OCI-LY1 (cell line): Measurements from ENCODE around the gene LRCH3.

Experiments used
- H2AFZ ChIP-seq: fragments of 200-600 bp; sonication (generic), shearing (Covaris generic); 2 replicates; pipeline ENCODE4 v1.6.0; 2014; ENCODE audit warnings: antibody characterized with exemption, mild to moderate bottlenecking, low read length
- H3F3A ChIP-seq: fragments of 200-600 bp; sonication (generic), shearing (Covaris generic); 2 replicates; pipeline ENCODE4 v1.6.0; 2014; ENCODE audit warnings: mild to moderate bottlenecking, antibody characterized with exemption, low read length, moderate library complexity; ENCODE audit not compliant: insufficient read depth
- H3K27ac ChIP-seq: fragments of 200-600 bp; sonication (generic); 2 replicates; pipeline ENCODE4 v1.5.1; 2014; ENCODE audit warnings: low read length, mixed run types, mild to moderate bottlenecking, low read depth; ENCODE audit not compliant: poor library complexity, severe bottlenecking
- H3K27me3 ChIP-seq: fragments of 200-600 bp; sonication (generic); 2 replicates; pipeline ENCODE4 v1.6.0; 2014; ENCODE audit warnings: antibody characterized with exemption, mild to moderate bottlenecking, low read length, moderate library complexity; ENCODE audit not compliant: insufficient read depth
- H3K36me3 ChIP-seq: fragments of 200-600 bp; sonication (generic); 2 replicates; pipeline ENCODE4 v1.6.1; 2014; ENCODE audit warnings: mild to moderate bottlenecking, antibody characterized with exemption, low read length, moderate library complexity, mixed read lengths; ENCODE audit not compliant: insufficient read depth
- H3K4me1 ChIP-seq: fragments of 200-600 bp; sonication (generic); 2 replicates; pipeline ENCODE4 v1.5.1; 2014; ENCODE audit warnings: mild to moderate bottlenecking, low read length, moderate library complexity; ENCODE audit not compliant: insufficient read depth, severe bottlenecking
- H3K4me2 ChIP-seq: fragments of 200-600 bp; sonication (generic), shearing (Covaris generic); 2 replicates; pipeline ENCODE4 v1.6.1; 2014; ENCODE audit warnings: low read length
- H3K4me3 ChIP-seq: fragments of 200-600 bp; sonication (generic); 2 replicates; pipeline ENCODE4 v1.5.1; 2014; ENCODE audit warnings: low read length, low read depth, mild to moderate bottlenecking, mixed read lengths; ENCODE audit not compliant: poor library complexity, severe bottlenecking
- H3K79me2 ChIP-seq: fragments of 200-600 bp; shearing (Covaris generic); 2 replicates; pipeline ENCODE4 v1.6.1; 2016; ENCODE audit warnings: mixed run types, low read length, mixed read lengths; ENCODE audit not compliant: insufficient read depth
- H3K9ac ChIP-seq: fragments of 200-600 bp; sonication (generic), shearing (Covaris generic); 2 replicates; pipeline ENCODE4 v1.6.1; 2014; ENCODE audit warnings: mild to moderate bottlenecking, low read length, mixed read lengths
- H3K9me2 ChIP-seq: fragments of 200-600 bp; sonication (generic), shearing (Covaris generic); 2 replicates; pipeline ENCODE4 v1.6.1; 2014; ENCODE audit warnings: low read depth, mild to moderate bottlenecking, low read length, mixed read lengths
- H3K9me3 ChIP-seq: fragments of 200-600 bp; shearing (Covaris generic); 2 replicates; pipeline ENCODE4 v1.6.1; 2014; ENCODE audit warnings: low read length, mixed read lengths
- H4K20me1 ChIP-seq: fragments of 200-600 bp; sonication (generic), shearing (Covaris generic); 2 replicates; pipeline ENCODE4 v1.6.0; 2016; ENCODE audit warnings: mild to moderate bottlenecking, low read length; ENCODE audit not compliant: insufficient read depth
- EZH2 ChIP-seq: fragments of 200-600 bp; sonication (generic), shearing (Covaris generic); IDR thresholded peaks from 2 replicates; pipeline ENCODE4 v1.8.0; 2017; ENCODE audit warnings: borderline replicate concordance, mixed run types, mild to moderate bottlenecking, antibody characterized with exemption, low read length, moderate library complexity, mixed read lengths
- TF ChIP-seq, protein P1 (sequence below): fragments of 200-600 bp; sonication (generic), shearing (Covaris generic); IDR thresholded peaks from 2 replicates; pipeline ENCODE4 v1.5.1; 2017; ENCODE audit warnings: mild to moderate bottlenecking, antibody characterized with exemption, low read length, moderate library complexity, mixed read lengths

The LRCH3 gene

GRCh38 chr3:197830308-197830966 lies 39.4 kb downstream of the LRCH3 start:
- Histone ChIP-seq H3K4me3 (no peak overlapping the region), H3K27ac (no peak overlapping the region), H3K4me2 (no peak overlapping the region), H3F3A (no peaks in the 10 kb centered on the region), H3K27me3 (no peaks in the 10 kb centered on the region), H3K36me3 (peaks cover 82% of the 10 kb centered on the region), H3K9me3 (no peaks in the 10 kb centered on the region; the same call in 1 of the 2 replicates), H3K9ac (no peak overlapping the region), H3K4me1 (peaks cover 4% of the 10 kb centered on the region), H3K9me2 (no peaks in the 10 kb centered on the region), H3K79me2 (no peaks in the 10 kb centered on the region), H4K20me1 (0 out of 2 replicates have a peak, but pooled peaks cover 3% of the 10 kb centered on the region), H2AFZ (no peak overlapping the region)
- TF ChIP-seq EZH2, result no peak
- TF ChIP-seq, protein P1, sequence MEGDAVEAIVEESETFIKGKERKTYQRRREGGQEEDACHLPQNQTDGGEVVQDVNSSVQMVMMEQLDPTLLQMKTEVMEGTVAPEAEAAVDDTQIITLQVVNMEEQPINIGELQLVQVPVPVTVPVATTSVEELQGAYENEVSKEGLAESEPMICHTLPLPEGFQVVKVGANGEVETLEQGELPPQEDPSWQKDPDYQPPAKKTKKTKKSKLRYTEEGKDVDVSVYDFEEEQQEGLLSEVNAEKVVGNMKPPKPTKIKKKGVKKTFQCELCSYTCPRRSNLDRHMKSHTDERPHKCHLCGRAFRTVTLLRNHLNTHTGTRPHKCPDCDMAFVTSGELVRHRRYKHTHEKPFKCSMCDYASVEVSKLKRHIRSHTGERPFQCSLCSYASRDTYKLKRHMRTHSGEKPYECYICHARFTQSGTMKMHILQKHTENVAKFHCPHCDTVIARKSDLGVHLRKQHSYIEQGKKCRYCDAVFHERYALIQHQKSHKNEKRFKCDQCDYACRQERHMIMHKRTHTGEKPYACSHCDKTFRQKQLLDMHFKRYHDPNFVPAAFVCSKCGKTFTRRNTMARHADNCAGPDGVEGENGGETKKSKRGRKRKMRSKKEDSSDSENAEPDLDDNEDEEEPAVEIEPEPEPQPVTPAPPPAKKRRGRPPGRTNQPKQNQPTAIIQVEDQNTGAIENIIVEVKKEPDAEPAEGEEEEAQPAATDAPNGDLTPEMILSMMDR, result no peak

- 0 out of 2 replicates have a peak, but pooled peaks cover 2% of the 10 kb centered on the region for H4K20me1 ChIP-seq
- H2AFZ ChIP-seq, result no peak overlapping the region
- no peaks in the 10 kb centered on the region for H3F3A ChIP-seq
- H3K9ac ChIP-seq, result no peak overlapping the region
- no peaks in the 10 kb centered on the region for H3K79me2 ChIP-seq
- H3K36me3 ChIP-seq, result peaks cover 83% of the 10 kb centered on the region
- no peaks in the 10 kb centered on the region; the same call in 1 of the 2 replicates for H3K9me3 ChIP-seq
- H3K4me3 ChIP-seq, result no peak overlapping the region
- no peaks in the 10 kb centered on the region for H3K27me3 ChIP-seq
- H3K4me1 ChIP-seq, result peaks cover 4% of the 10 kb centered on the region
- no peaks in the 10 kb centered on the region for H3K9me2 ChIP-seq
- no peak for TF ChIP-seq EZH2
- TF ChIP-seq, protein P1, result no peak
- no peak overlapping the region for H3K27ac ChIP-seq
- no peak overlapping the region for H3K4me2 ChIP-seq
Measured at GRCh38 chr3:197830967-197831313, 39.9 kb downstream of the LRCH3 start.

- no peak overlapping the region for H3K4me2 ChIP-seq
- H3F3A ChIP-seq, result no peaks in the 10 kb centered on the region
- no peak overlapping the region for H3K9ac ChIP-seq
- no peak for TF ChIP-seq EZH2
- TF ChIP-seq, protein P1, result no peak
- no peak overlapping the region for H2AFZ ChIP-seq
- no peak overlapping the region for H3K27ac ChIP-seq
- H3K9me3 ChIP-seq, result no peaks in the 10 kb centered on the region
- H3K9me2 ChIP-seq, result no peaks in the 10 kb centered on the region
- H3K79me2 ChIP-seq, result no peaks in the 10 kb centered on the region
- H3K4me3 ChIP-seq, result no peak overlapping the region
- H3K27me3 ChIP-seq, result no peaks in the 10 kb centered on the region
- H4K20me1 ChIP-seq, result no peaks in the 10 kb centered on the region
- H3K4me1 ChIP-seq, result peaks cover 4% of the 10 kb centered on the region
- peaks cover 81% of the 10 kb centered on the region for H3K36me3 ChIP-seq
Measured at GRCh38 chr3:197833930-197834715, 43.1 kb downstream of the LRCH3 start.
